Karpas-422 (cell line): ENCODE data around the gene SALL1. TPM values are rescaled to one million over a fixed set of nuclear protein-coding genes. Genes with fewer than 3 reads are reported as not detected.

Experiments
- DNase-seq: peaks from one replicate; pipeline ENCODE4 v3.0.0-alpha.2; 2015
- H2AFZ ChIP-seq: fragments of 200-600 bp; sonication (generic); 2 replicates; pipeline ENCODE4 v1.6.1; 2014; ENCODE audit warnings: antibody characterized with exemption, low read length, mixed read lengths
- H3K27ac ChIP-seq: fragments of 200-600 bp; sonication (generic); 2 replicates; pipeline ENCODE4 v1.5.1; 2014; ENCODE audit warnings: mild to moderate bottlenecking, low read length, moderate library complexity
- H3K27me3 ChIP-seq: fragments of 200-600 bp; sonication (generic); 2 replicates; pipeline ENCODE4 v1.6.1; 2014; ENCODE audit warnings: low read length, mixed read lengths
- H3K36me3 ChIP-seq: fragments of 200-600 bp; sonication (generic); 2 replicates; pipeline ENCODE4 v1.6.1; 2014; ENCODE audit warnings: low read length, mixed read lengths; ENCODE audit not compliant: insufficient read depth
- H3K4me1 ChIP-seq: fragments of 200-600 bp; sonication (generic); 2 replicates; pipeline ENCODE4 v1.6.1; 2014; ENCODE audit warnings: mild to moderate bottlenecking, low read length, mixed read lengths
- H3K4me2 ChIP-seq: fragments of 200-600 bp; sonication (generic); 2 replicates; pipeline ENCODE4 v1.6.1; 2014; ENCODE audit warnings: low read length, low read depth, mild to moderate bottlenecking; ENCODE audit not compliant: poor library complexity, severe bottlenecking
- H3K4me3 ChIP-seq: fragments of 200-600 bp; sonication (generic); 2 replicates; pipeline ENCODE4 v1.5.1; 2014; ENCODE audit warnings: mild to moderate bottlenecking, antibody characterized with exemption, low read length, mixed read lengths
- H3K79me2 ChIP-seq: fragments of 200-600 bp; sonication (generic); 2 replicates; pipeline ENCODE4 v1.6.1; 2014; ENCODE audit warnings: mild to moderate bottlenecking, low read length, mixed read lengths
- H3K9ac ChIP-seq: fragments of 200-600 bp; sonication (generic); 2 replicates; pipeline ENCODE4 v1.6.0; 2014; ENCODE audit warnings: low read length
- H3K9me2 ChIP-seq: fragments of 200-600 bp; sonication (generic), shearing (Covaris generic); replicated peaks from 2 replicates; pipeline ENCODE4 v1.6.0; 2014; ENCODE audit warnings: mild to moderate bottlenecking, low read length, moderate library complexity; ENCODE audit not compliant: insufficient read depth
- H3K9me3 ChIP-seq: fragments of 300-700, 200-600 bp; sonication (generic); 2 replicates; pipeline ENCODE4 v1.6.1; 2014; ENCODE audit warnings: low read length, mixed read lengths
- H4K20me1 ChIP-seq: fragments of 200-600 bp; sonication (generic); 2 replicates; pipeline ENCODE4 v1.6.1; 2014; ENCODE audit warnings: mild to moderate bottlenecking, antibody characterized with exemption, low read length, low read depth; ENCODE audit not compliant: insufficient read depth
- total RNA-seq: library from RNA; depleted of rRNA; stranded (reverse); fragments of >200 nt; shearing (Covaris generic); gene quantifications from 2 replicates; pipeline ENCODE4 v1.2.3, GENCODE V29; 2014; ENCODE audit warnings: low replicate concordance

SALL1 gene
- total RNA-seq, 1 experiment from 2014 or later, result not detected

GRCh38 chr16:51132490-51133115, 18.5 kb downstream of the SALL1 start:
- H2AFZ ChIP-seq, result no peak overlapping the region
- no peak overlapping the region for H3K27ac ChIP-seq
- H3K9me3 ChIP-seq, result no peaks in the 10 kb centered on the region
- no peak overlapping the region for H3K4me2 ChIP-seq
- H3K9ac ChIP-seq, result no peak overlapping the region
- H4K20me1 ChIP-seq, result no peaks in the 10 kb centered on the region
- H3K4me1 ChIP-seq, result no peaks in the 10 kb centered on the region
- H3K79me2 ChIP-seq, result no peaks in the 10 kb centered on the region
- no peak overlapping the region for H3K4me3 ChIP-seq
- DNase-seq, result no peak
- no peaks in the 10 kb centered on the region for H3K9me2 ChIP-seq
- no peaks in the 10 kb centered on the region for H3K27me3 ChIP-seq
- no peaks in the 10 kb centered on the region for H3K36me3 ChIP-seq

DNA sequence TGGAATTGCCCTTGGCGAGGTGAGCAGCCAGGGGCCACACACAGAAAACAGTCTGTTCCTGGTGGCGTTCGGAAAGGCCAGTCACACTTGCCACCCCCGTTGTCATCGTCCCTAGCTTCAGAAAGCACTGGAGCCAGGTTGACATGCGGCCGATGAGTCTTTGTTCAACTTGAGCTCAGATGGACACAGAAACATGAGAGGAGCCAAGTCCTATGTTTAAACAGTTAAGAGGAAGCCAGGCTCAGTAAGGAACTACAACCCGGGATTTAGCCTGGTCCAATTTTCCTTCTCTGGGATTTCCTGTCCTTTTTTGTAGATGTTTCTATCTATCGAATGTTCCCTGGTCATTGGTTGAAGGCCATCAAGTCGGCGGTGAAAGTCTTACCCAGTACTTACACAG, 19.5 kb downstream of the SALL1 start:
- Histone ChIP-seq H3K36me3 (no peaks in the 10 kb centered on the region), H2AFZ (no peak overlapping the region), H3K4me3 (no peak overlapping the region), H4K20me1 (no peaks in the 10 kb centered on the region), H3K79me2 (no peaks in the 10 kb centered on the region), H3K9ac (no peak overlapping the region), H3K4me2 (no peak overlapping the region), H3K27ac (no peak overlapping the region), H3K27me3 (no peaks in the 10 kb centered on the region), H3K4me1 (no peaks in the 10 kb centered on the region), H3K9me3 (no peaks in the 10 kb centered on the region), H3K9me2 (no peaks in the 10 kb centered on the region)
- no peak for DNase-seq

GRCh38 chr16:51129105-51129504, 22.0 kb downstream of the SALL1 start:
- H3K27me3 ChIP-seq, result no peaks in the 10 kb centered on the region
- H3K27ac ChIP-seq, result no peak overlapping the region
- H3K9me3 ChIP-seq, result no peaks in the 10 kb centered on the region
- no peak overlapping the region for H2AFZ ChIP-seq
- no peaks in the 10 kb centered on the region for H3K4me1 ChIP-seq
- no peak overlapping the region for H3K9ac ChIP-seq
- DNase-seq, result no peak
- H4K20me1 ChIP-seq, result no peaks in the 10 kb centered on the region
- H3K79me2 ChIP-seq, result no peaks in the 10 kb centered on the region
- no peaks in the 10 kb centered on the region for H3K36me3 ChIP-seq
- no peak overlapping the region for H3K4me3 ChIP-seq
- H3K4me2 ChIP-seq, result no peak overlapping the region
- H3K9me2 ChIP-seq, result no peaks in the 10 kb centered on the region

- Histone ChIP-seq H3K36me3 (no peaks in the 10 kb centered on the region), H4K20me1 (no peaks in the 10 kb centered on the region), H3K4me1 (no peaks in the 10 kb centered on the region), H2AFZ (no peak overlapping the region), H3K27ac (no peak overlapping the region), H3K9ac (no peak overlapping the region), H3K4me3 (no peak overlapping the region), H3K79me2 (no peaks in the 10 kb centered on the region), H3K9me2 (no peaks in the 10 kb centered on the region), H3K9me3 (no peaks in the 10 kb centered on the region), H3K4me2 (no peak overlapping the region), H3K27me3 (no peaks in the 10 kb centered on the region)
- no peak for DNase-seq
These were observed 25.1 kb downstream of the SALL1 start for GRCh38 chr16:51125992-51126391.

- Histone ChIP-seq H3K9me2 (no peaks in the 10 kb centered on the region), H2AFZ (no peak overlapping the region), H3K4me3 (no peak overlapping the region), H3K27ac (no peak overlapping the region), H3K9me3 (no peaks in the 10 kb centered on the region), H3K79me2 (no peaks in the 10 kb centered on the region), H3K4me1 (no peaks in the 10 kb centered on the region), H4K20me1 (no peaks in the 10 kb centered on the region), H3K4me2 (no peak overlapping the region), H3K36me3 (no peaks in the 10 kb centered on the region), H3K27me3 (no peaks in the 10 kb centered on the region), H3K9ac (no peak overlapping the region)
- no peak for DNase-seq
These were observed 26.2 kb downstream of the SALL1 start for GRCh38 chr16:51124896-51125295.

DNA sequence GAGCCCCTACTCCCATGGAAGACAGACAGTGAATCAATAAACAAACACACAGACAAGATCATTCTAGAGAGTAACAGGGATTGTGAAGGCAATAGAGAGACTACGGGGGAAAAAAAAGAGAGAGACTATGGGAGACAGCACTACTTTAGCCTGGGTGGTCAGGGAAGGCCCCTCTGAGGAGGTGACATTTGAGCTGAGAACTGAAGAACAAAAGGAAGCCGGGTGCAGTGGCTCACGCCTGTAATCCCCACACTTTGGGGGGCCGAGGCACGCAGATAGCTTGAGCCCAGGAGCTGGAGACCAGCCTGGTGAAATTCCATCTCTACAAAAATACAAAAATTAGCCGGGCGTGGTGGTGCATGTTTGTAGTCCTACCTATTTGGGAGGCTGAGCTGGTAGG, 29.2 kb downstream of the SALL1 start:
- no peak for DNase-seq
- Histone ChIP-seq H4K20me1 (no peaks in the 10 kb centered on the region), H3K4me3 (no peak overlapping the region), H2AFZ (no peak overlapping the region), H3K9me2 (no peaks in the 10 kb centered on the region), H3K36me3 (no peaks in the 10 kb centered on the region), H3K27me3 (no peaks in the 10 kb centered on the region), H3K27ac (no peak overlapping the region), H3K4me2 (no peak overlapping the region), H3K9me3 (no peaks in the 10 kb centered on the region), H3K79me2 (no peaks in the 10 kb centered on the region), H3K4me1 (no peaks in the 10 kb centered on the region), H3K9ac (no peak overlapping the region)

- DNase-seq, result no peak
- no peaks in the 10 kb centered on the region for H3K27me3 ChIP-seq
- H3K4me2 ChIP-seq, result no peak overlapping the region
- H3K4me3 ChIP-seq, result no peak overlapping the region
- H3K9me2 ChIP-seq, result no peaks in the 10 kb centered on the region
- no peaks in the 10 kb centered on the region for H3K36me3 ChIP-seq
- no peaks in the 10 kb centered on the region for H3K79me2 ChIP-seq
- no peaks in the 10 kb centered on the region for H3K4me1 ChIP-seq
- no peak overlapping the region for H3K27ac ChIP-seq
- H3K9me3 ChIP-seq, result no peaks in the 10 kb centered on the region
- H2AFZ ChIP-seq, result no peak overlapping the region
- H3K9ac ChIP-seq, result no peak overlapping the region
- no peaks in the 10 kb centered on the region for H4K20me1 ChIP-seq
These were observed 30.2 kb downstream of the SALL1 start for GRCh38 chr16:51120730-51121347.

GRCh38 chr16:51119973-51120729, 30.9 kb downstream of the SALL1 start:
- no peak for DNase-seq
- no peak overlapping the region for H2AFZ ChIP-seq
- H3K4me1 ChIP-seq, result no peaks in the 10 kb centered on the region
- H3K4me3 ChIP-seq, result no peak overlapping the region
- no peaks in the 10 kb centered on the region for H3K79me2 ChIP-seq
- H3K27me3 ChIP-seq, result no peaks in the 10 kb centered on the region
- no peaks in the 10 kb centered on the region for H4K20me1 ChIP-seq
- no peaks in the 10 kb centered on the region for H3K9me2 ChIP-seq
- H3K9ac ChIP-seq, result no peak overlapping the region
- H3K4me2 ChIP-seq, result no peak overlapping the region
- no peak overlapping the region for H3K27ac ChIP-seq
- H3K9me3 ChIP-seq, result no peaks in the 10 kb centered on the region
- H3K36me3 ChIP-seq, result no peaks in the 10 kb centered on the region
